HCT116 (cell line): ENCODE measurements around the gene HTRA2. TPM values are rescaled to one million over a fixed set of nuclear protein-coding genes. Genes with fewer than 3 reads are reported as not detected.

Source experiments
- ATAC-seq: fragments of 200-7000 bp; cut with Tn5 transposase; 2 replicates; pipeline ENCODE4 v1.9.1; 2020; ENCODE audit warnings: mild to moderate bottlenecking, moderate library complexity
- BruUV-seq: library from RNA; stranded (reverse); fragments of 400-500 nt; replicated peaks from 2 replicates; lab custom pipeline; 2021; lab: Mats Ljungman, UMichigan
- CTCF ChIA-PET: fragments of 300-600 bp; sonication (Branson Sonifier 250); formaldehyde crosslinking; loops from one replicate; lab custom pipeline; 2021; ENCODE audit warnings: antibody characterized with exemption; lab: Charles Lee
- POLR2A ChIA-PET: fragments of 300-600, 350-600 bp; sonication (Branson Sonifier 250); formaldehyde crosslinking; loops from one replicate; lab custom pipeline; 2021; ENCODE audit warnings: antibody characterized with exemption; lab: Charles Lee
- RAD21 ChIA-PET, 2 experiments: fragments of 300-600 bp; sonication (Branson Sonifier 250); formaldehyde crosslinking; loops; one replicate each; lab custom pipeline; 2023; ENCODE audit warnings: low total read pairs in 2 of 2; ENCODE audit not compliant: uncharacterized antibody in 2 of 2, unreplicated experiment in 2 of 2, low non-redundant PET in 1 of 2; lab: Charles Lee
- DNase-seq: peaks from one replicate; pipeline ENCODE4 v3.0.0-alpha.2; 2010; ENCODE audit warnings: low read depth, low spot score
- H2AFZ ChIP-seq: fragments of 200-600 bp; shearing (Covaris generic), sonication (generic); 2 replicates; pipeline ENCODE4 v1.6.1; 2017; ENCODE audit warnings: low read depth, mixed run types, mixed read lengths, antibody characterized with exemption, low read length; ENCODE audit not compliant: poor library complexity, severe bottlenecking
- H3K27ac ChIP-seq: 2 replicates; pipeline ENCODE4 v1.5.1; 2012; ENCODE audit warnings: low read depth, low read length
- H3K27me3 ChIP-seq: fragments of 200-600 bp; sonication (generic); 2 replicates; pipeline ENCODE4 v1.6.1; 2016; ENCODE audit warnings: mixed run types, low read length, mixed read lengths; ENCODE audit not compliant: insufficient read depth
- H3K36me3 ChIP-seq, 2 experiments: fragments of 200-500 bp in 1 of 2; fragments of 200-600 bp in 1 of 2; sonication (Bioruptor generic) in 1 of 2; sonication (generic) in 1 of 2; 2 replicates each; pipeline versions ENCODE4 v1.5.1 to v1.6.1; 2014 to 2016; ENCODE audit warnings: low read length in 2 of 2, inconsistent platforms in 1 of 2, mixed read lengths in 1 of 2, mixed run types in 1 of 2; ENCODE audit not compliant: insufficient read depth in 2 of 2, control insufficient read depth in 1 of 2
- H3K4me1 ChIP-seq, 2 experiments: fragments of 200-600 bp in 1 of 2; sonication (generic) in 1 of 2; 2 replicates each; pipeline versions ENCODE4 v1.5.1 to v1.6.1; 2012 to 2017; ENCODE audit warnings: low read length in 2 of 2, inconsistent platforms in 1 of 2, mild to moderate bottlenecking in 1 of 2, mixed read lengths in 1 of 2, mixed run types in 1 of 2, moderate library complexity in 1 of 2; ENCODE audit not compliant: insufficient read depth in 2 of 2, control insufficient read depth in 1 of 2
- H3K4me2 ChIP-seq: fragments of 200-600 bp; sonication (generic); 2 replicates; pipeline ENCODE4 v1.6.1; 2017; ENCODE audit warnings: mixed run types, low read length, mixed read lengths
- H3K4me3 ChIP-seq, 2 experiments: fragments of 200-600 bp in 1 of 2; sonication (generic) in 1 of 2; replicated peaks in 1 of 2; 2 replicates each; pipeline ENCODE4 v1.5.1; 2011 to 2016; ENCODE audit warnings: low read length in 2 of 2, control low read depth in 1 of 2, low read depth in 1 of 2, mild to moderate bottlenecking in 1 of 2, mixed read lengths in 1 of 2, mixed run types in 1 of 2
- H3K79me2 ChIP-seq: fragments of 200-600 bp; sonication (generic); 2 replicates; pipeline ENCODE4 v1.6.1; 2017; ENCODE audit warnings: mild to moderate bottlenecking, mixed run types, low read length, moderate library complexity, mixed read lengths; ENCODE audit not compliant: insufficient read depth
- H3K9ac ChIP-seq: fragments of 200-600 bp; sonication (generic); 2 replicates; pipeline ENCODE4 v1.6.1; 2016; ENCODE audit warnings: low read length, mixed read lengths
- H3K9me2 ChIP-seq: fragments of 200-600 bp; sonication (generic), shearing (Covaris generic); 2 replicates; pipeline ENCODE4 v1.6.1; 2017; ENCODE audit warnings: mixed run types, mild to moderate bottlenecking, moderate library complexity; ENCODE audit not compliant: insufficient read depth
- H3K9me3 ChIP-seq, 2 experiments: fragments of 200-500 bp in 1 of 2; fragments of 200-600 bp in 1 of 2; sonication (Bioruptor generic) in 1 of 2; sonication (generic) in 1 of 2; 2 replicates each; pipeline ENCODE4 v1.6.1; 2014 to 2017; ENCODE audit warnings: low read length in 2 of 2, mixed read lengths in 2 of 2, inconsistent platforms in 1 of 2, low read depth in 1 of 2, mild to moderate bottlenecking in 1 of 2, mixed run types in 1 of 2, moderate library complexity in 1 of 2; ENCODE audit not compliant: control insufficient read depth in 1 of 2, insufficient read depth in 1 of 2
- H4K20me1 ChIP-seq: fragments of 200-600 bp; sonication (generic), shearing (Covaris generic); 2 replicates; pipeline ENCODE4 v1.6.1; 2017; ENCODE audit warnings: mixed run types, mild to moderate bottlenecking, moderate library complexity; ENCODE audit not compliant: insufficient read depth
- CBX3 ChIP-seq: IDR thresholded peaks from 2 replicates; pipeline ENCODE4 v1.6.1; 2012; ENCODE audit warnings: low read depth
- CEBPB ChIP-seq: IDR thresholded peaks from 2 replicates; pipeline ENCODE4 v1.6.1; 2012; ENCODE audit warnings: low read depth
- ELF1 ChIP-seq: IDR thresholded peaks from 2 replicates; pipeline ENCODE4 v1.6.1; 2012; ENCODE audit warnings: low read depth, borderline replicate concordance
- EZH2phosphoT487 ChIP-seq: fragments of 200-600 bp; IDR thresholded peaks from 2 replicates; pipeline ENCODE4 v1.6.1; 2018; ENCODE audit warnings: antibody characterized with exemption, borderline replicate concordance
- FOSL1 ChIP-seq: IDR thresholded peaks from 2 replicates; pipeline ENCODE4 v1.6.1; 2012; ENCODE audit warnings: low read depth
- JUND ChIP-seq: IDR thresholded peaks from 2 replicates; pipeline ENCODE4 v1.6.1; 2012
- MAX ChIP-seq: IDR thresholded peaks from 2 replicates; pipeline ENCODE4 v1.6.1; 2012
- POLR2AphosphoS5 ChIP-seq: IDR thresholded peaks from 2 replicates; pipeline ENCODE4 v1.6.1; 2011; ENCODE audit warnings: mild to moderate bottlenecking, low read depth, low read length, moderate library complexity
- REST ChIP-seq: IDR thresholded peaks from 2 replicates; pipeline ENCODE4 v1.6.1; 2012; ENCODE audit warnings: low read depth
- SIN3A ChIP-seq: IDR thresholded peaks from 2 replicates; pipeline ENCODE4 v1.6.1; 2012; ENCODE audit warnings: low read depth
- SP1 ChIP-seq: IDR thresholded peaks from 2 replicates; pipeline ENCODE4 v1.6.1; 2012; ENCODE audit warnings: low read depth
- SRF ChIP-seq: IDR thresholded peaks from 2 replicates; pipeline ENCODE4 v1.6.1; 2012; ENCODE audit warnings: low read depth
- ZBTB33 ChIP-seq: IDR thresholded peaks from 2 replicates; pipeline ENCODE4 v1.6.1; 2011; ENCODE audit warnings: mild to moderate bottlenecking, low read length, moderate library complexity; ENCODE audit not compliant: insufficient replicate concordance; ENCODE audit errors: extremely low read depth
- ZFX ChIP-seq: fragments of 450-650 bp; IDR thresholded peaks from 2 replicates; pipeline ENCODE4 v1.6.1; 2017
- intact Hi-C: fragments of 100-400 bp; cut with micrococcal nuclease; formaldehyde crosslinking; loops from 2 replicates; pipeline ENCODE4 v1.10.0; 2022
- total RNA-seq: library from RNA; stranded (reverse); gene quantifications from one replicate; pipeline ENCODE4 v1.2.1, GENCODE V29; 2021; ENCODE audit not compliant: unreplicated experiment

The HTRA2 gene
- total RNA-seq, 1 experiment from 2014 or later, result 36.2 TPM

GRCh38 chr2:74489906-74490305 lies 39.8 kb upstream of the HTRA2 start (continued):
- no peak for TF ChIP-seq REST
- TF ChIP-seq, all 23 proteins: peak for 0

GRCh38 chr2:74491648-74492544 lies 37.8 kb upstream of the HTRA2 start:
- H3K79me2 ChIP-seq, result no peaks in the 10 kb centered on the region; the same call in 1 of the 2 replicates
- no peak overlapping the region for H3K27ac ChIP-seq
- peaks cover 0 to 8% of the 10 kb centered on the region in 2 experiments; a peak in 1 of 4 replicates for H3K4me1 ChIP-seq
- no peaks in the 10 kb centered on the region for H3K27me3 ChIP-seq
- RAD21 ChIA-PET, result no interaction called here
- H3K4me2 ChIP-seq, result no peak overlapping the region
- H3K36me3 ChIP-seq, result peaks cover 4 to 17% of the 10 kb centered on the region in 2 experiments; a peak in 2 of 4 replicates
- ATAC-seq (no peak), DNase-seq (no peak)
- H4K20me1 ChIP-seq, result no peaks in the 10 kb centered on the region
- no peak overlapping the region for H2AFZ ChIP-seq
- H3K9ac ChIP-seq, result no peak overlapping the region
- H3K9me3 ChIP-seq, result no peaks in the 10 kb centered on the region
- no peak overlapping the region for H3K4me3 ChIP-seq
- intact Hi-C loops, result no loop called here
- H3K9me2 ChIP-seq, result no peaks in the 10 kb centered on the region
- CTCF ChIA-PET, result no interaction called here
- BruUV-seq, result no TSS peak
- POLR2A ChIA-PET, result no interaction called here
- TF ChIP-seq FOSL1, result no peak
- no peak for TF ChIP-seq ZFX
- TF ChIP-seq MAX, result no peak
- no peak for TF ChIP-seq CEBPB
- TF ChIP-seq CBX3, result no peak
- no peak for TF ChIP-seq ZBTB33
- TF ChIP-seq POLR2AphosphoS5, result no peak
- no peak for TF ChIP-seq EZH2phosphoT487
- no peak for TF ChIP-seq SRF
- no peak for TF ChIP-seq JUND
- no peak for TF ChIP-seq ELF1
- no peak for TF ChIP-seq SP1
- TF ChIP-seq SIN3A, result no peak
- TF ChIP-seq REST, result no peak
